Measurements from ENCODE around the gene BCL7B.

BCL7B gene

DNA sequence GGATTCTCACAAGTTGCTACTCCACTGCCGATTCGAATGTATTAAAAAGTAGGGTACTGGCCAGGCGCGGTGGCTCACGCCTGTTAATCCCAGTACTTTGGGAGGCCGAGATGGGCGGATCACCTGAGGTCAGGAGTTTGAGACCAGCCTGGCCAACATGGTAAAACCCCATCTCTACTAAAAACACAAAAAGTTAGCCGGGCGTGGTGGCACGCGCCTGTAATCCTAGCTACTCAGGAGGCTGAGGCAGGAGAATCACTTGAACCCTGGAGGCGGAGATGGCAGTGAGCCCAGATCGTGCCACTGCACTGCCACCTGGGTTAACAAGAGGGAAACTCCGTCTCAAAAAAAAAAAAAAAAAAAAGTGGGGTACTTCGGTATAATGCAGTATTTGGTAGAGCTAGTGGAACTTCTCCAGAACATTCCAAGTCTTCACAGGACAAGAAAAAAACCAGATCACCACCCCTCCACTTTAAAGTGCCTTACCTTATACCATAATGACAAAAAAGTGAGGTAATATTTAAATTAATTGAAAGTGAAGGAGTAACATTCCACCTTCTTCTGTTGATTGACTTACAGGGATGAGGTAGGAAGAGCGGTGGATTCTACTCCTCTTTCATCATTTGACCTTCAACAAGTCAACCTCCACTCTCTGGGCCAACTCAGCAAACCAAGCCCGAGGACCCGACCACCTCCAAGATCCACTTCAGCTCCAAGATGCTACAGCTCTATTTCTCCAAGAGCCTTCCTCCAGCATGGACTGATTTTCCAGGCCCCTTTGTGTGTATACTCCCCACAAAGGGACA lies 37.4 kb downstream of the BCL7B start:
- no peak for DNase-seq (ENCODE audit: low read depth)
- TF ChIP-seq, protein P1, sequence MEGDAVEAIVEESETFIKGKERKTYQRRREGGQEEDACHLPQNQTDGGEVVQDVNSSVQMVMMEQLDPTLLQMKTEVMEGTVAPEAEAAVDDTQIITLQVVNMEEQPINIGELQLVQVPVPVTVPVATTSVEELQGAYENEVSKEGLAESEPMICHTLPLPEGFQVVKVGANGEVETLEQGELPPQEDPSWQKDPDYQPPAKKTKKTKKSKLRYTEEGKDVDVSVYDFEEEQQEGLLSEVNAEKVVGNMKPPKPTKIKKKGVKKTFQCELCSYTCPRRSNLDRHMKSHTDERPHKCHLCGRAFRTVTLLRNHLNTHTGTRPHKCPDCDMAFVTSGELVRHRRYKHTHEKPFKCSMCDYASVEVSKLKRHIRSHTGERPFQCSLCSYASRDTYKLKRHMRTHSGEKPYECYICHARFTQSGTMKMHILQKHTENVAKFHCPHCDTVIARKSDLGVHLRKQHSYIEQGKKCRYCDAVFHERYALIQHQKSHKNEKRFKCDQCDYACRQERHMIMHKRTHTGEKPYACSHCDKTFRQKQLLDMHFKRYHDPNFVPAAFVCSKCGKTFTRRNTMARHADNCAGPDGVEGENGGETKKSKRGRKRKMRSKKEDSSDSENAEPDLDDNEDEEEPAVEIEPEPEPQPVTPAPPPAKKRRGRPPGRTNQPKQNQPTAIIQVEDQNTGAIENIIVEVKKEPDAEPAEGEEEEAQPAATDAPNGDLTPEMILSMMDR (conservative IDR thresholded peaks at IDR 0.05; ENCODE audit: low read length) = no peak
- peak overlapping the region; percentile 78 for H3K4me3 ChIP-seq (ENCODE audit: low read length)

DNA sequence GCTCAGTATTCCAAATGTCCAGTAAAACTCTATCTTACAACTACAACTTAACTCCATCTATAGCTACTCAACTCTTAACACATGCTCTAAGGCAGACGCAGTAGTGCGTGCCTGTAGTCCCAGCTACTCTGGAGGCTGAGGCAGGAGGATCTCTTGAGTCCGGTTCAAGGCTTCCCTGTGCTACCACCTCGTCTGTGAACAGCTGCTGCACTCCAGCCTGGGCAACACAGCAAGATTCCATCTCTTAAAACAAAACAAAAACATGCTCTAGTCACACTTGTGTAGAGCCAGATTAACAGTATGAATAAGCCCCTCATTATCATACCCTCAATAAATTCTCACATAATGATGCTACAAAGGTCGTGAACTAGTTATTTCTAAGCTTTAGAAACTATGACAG lies 39.0 kb downstream of the BCL7B start:
- no peak overlapping the region for H3K4me3 ChIP-seq (ENCODE audit: low read length)
- TF ChIP-seq, protein P1 (conservative IDR thresholded peaks at IDR 0.05; ENCODE audit: low read length) = no peak
- DNase-seq (ENCODE audit: low read depth) = no peak

DNA sequence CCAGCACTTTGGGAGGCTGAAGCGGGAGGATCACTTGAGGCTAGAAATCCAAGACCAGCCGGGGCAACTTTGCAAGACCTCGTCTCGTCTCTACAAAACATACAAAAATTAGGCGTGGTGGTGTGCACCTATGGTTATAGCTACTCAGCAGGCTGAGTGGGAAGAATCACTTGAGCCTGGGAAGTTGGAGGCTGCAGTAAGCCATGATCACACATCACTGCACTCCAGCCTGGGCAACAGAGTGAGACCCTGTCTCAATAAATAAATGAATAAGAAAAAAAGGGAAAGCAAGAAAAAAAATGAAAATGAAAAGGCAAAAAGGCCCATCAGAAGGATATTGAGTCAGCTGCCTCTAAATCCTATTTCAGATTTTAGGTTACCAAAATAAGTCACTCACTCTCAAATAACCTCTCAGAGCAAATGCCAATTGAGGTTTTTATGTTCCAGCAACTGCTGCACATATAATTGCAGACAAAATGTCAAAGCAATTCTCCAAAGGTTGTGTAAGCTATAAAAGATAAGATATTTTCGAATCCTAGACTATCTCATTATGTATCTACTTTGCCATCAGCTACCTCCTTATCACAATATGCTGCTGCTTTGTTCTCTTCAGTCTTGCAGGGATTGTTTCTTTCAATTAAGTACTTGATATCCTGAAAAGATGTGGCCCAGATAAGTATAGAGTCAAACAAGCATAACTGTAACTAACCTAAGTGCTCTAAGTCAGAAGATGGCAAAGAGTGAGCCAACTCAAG lies 40.1 kb downstream of the BCL7B start:
- TF ChIP-seq, protein P1 (conservative IDR thresholded peaks at IDR 0.05; ENCODE audit: low read length) = no peak
- DNase-seq (ENCODE audit: low read depth) = no peak

DNA sequence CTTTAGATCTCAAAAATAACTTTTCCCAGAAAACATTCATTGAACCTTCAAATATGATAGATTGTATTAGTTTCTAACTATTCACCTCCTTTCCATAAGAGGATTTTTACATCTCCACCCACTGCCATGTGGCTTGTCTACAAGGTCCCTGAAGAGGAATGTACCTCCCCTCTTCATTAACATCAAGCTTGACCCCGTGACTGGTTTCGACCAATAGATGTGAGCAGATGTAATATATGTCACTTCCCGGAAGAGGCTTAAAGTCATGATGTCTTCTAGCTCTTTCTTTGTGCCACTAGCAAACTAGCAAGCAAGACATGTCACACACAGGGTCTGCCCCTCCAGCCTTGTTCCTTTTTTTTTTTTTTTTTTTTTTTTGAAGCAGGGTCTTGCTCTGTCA lies 42.3 kb downstream of the BCL7B start:
- TF ChIP-seq, protein P1 (conservative IDR thresholded peaks at IDR 0.05; ENCODE audit: low read length) = no peak
- no peak overlapping the region for H3K4me3 ChIP-seq (ENCODE audit: low read length)
- no peak for DNase-seq (ENCODE audit: low read depth)

More for the DNA sequence above, 40.1 kb downstream of the BCL7B start:
- H3K4me3 ChIP-seq (ENCODE audit: low read length) = no peak overlapping the region

DNA sequence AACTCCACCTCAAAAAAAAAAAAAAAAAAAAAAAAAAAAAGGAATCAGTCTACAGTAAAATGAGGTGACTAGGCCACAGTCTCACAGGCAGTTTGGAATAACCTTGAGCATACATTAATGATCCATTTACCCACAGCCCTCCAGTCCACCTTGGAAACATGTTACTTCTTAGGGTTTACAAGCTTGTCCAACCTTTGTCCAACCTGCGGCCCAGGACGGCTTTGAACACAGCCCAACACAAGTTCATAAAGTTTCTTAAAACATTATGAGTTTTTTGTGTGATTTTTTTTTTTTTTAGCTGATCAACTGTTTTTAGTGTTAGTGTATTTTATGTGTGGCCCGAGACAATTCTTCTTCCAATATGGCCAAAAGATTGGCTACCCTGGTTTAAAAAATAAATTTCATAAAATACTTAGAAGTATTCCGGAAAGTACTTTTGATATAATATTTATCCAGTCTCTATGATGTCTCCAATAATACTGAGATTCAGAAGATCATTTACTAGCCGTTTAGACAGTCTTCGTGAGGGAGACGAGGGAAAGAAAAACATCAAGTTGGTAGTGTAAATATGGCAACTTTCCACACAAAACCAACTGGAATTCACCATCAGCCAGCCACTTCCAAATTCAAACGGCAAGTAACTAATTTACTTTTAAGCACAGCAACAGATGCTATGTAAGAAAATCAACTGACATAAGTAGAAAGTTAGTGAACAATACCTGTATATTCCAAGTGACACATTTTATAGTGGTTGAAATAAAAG lies 45.3 kb downstream of the BCL7B start:
- DNase-seq (ENCODE audit: low read depth) = no peak
- TF ChIP-seq, protein P1 (conservative IDR thresholded peaks at IDR 0.05; ENCODE audit: low read length) = no peak

DNA sequence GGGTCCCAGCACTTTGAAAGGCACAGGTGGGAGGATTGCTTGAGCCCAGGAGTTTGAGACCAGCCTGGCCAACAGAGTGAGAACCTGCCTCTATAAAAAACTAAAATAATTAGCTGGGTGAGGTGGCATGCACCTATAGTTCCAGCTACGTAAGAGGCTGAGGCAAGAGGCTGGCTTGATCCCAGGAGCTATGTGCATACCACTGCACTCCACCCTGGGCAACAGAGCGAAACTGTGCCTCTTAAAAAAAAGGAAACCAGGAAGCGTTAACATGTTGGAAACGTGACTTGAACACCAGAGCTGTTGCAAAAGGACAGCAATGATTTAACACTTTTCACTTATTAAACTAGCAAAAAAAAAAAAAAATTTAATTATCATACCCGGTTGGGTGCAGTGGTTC lies 48.0 kb downstream of the BCL7B start:
- DNase-seq (ENCODE audit: low read depth) = no peak
- TF ChIP-seq, protein P1 (conservative IDR thresholded peaks at IDR 0.05; ENCODE audit: low read length) = no peak

More for the DNA sequence above, 45.3 kb downstream of the BCL7B start:
- no peak overlapping the region for H3K4me3 ChIP-seq (ENCODE audit: low read length)

More for the DNA sequence above, 48.0 kb downstream of the BCL7B start:
- no peak overlapping the region for H3K4me3 ChIP-seq (ENCODE audit: low read length)

All from AG10803 (cell line).